Measurements from ENCODE around the gene PNPLA2.

PNPLA2 gene

DNA sequence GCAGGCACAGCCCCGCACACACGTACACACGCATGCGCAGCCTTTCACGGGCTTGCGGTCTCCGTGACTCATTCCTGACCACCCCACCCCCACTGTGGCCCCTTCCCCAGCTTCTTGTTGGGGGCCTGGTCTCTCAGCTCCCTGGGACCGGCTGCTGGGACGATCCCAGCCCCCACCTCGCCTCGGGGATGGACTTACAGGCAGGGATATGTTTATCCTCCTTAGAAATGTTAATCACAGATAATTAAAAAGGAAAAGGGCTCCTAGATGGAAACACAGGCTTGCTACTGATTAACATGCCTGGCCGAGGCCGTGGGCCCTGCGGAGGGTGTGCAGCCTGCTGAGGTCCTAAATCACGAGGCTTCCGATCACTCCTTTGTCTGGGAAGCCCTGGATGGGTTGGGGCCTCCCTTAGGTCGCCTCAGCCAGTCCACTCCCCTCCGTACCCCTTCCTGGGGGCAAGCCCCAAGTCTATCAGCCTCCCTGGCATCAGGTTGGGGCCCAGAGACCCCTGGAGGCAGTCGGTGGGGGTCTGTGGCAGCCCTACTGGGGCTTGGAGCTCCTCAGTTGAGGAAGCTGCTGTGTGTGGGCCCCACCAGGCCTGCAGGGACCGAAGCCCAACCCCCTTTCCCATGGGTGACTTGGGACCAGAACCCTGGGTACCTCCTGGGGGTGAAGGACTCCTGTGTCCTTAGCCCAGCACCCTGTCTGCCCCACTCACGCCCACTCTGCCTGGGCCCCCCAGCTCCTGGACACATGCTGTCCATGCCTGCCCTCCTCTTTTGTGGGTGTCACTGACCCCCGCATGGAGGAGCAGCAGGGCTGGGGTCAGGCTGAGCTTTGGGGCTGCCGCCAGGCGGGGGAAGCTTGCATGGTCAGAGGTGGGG, 44.6 kb downstream of the PNPLA2 start:
- TF ChIP-seq, protein P1, sequence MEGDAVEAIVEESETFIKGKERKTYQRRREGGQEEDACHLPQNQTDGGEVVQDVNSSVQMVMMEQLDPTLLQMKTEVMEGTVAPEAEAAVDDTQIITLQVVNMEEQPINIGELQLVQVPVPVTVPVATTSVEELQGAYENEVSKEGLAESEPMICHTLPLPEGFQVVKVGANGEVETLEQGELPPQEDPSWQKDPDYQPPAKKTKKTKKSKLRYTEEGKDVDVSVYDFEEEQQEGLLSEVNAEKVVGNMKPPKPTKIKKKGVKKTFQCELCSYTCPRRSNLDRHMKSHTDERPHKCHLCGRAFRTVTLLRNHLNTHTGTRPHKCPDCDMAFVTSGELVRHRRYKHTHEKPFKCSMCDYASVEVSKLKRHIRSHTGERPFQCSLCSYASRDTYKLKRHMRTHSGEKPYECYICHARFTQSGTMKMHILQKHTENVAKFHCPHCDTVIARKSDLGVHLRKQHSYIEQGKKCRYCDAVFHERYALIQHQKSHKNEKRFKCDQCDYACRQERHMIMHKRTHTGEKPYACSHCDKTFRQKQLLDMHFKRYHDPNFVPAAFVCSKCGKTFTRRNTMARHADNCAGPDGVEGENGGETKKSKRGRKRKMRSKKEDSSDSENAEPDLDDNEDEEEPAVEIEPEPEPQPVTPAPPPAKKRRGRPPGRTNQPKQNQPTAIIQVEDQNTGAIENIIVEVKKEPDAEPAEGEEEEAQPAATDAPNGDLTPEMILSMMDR (IDR thresholded peaks at IDR 0.05; ENCODE audit: low read depth, low read length, missing control alignments): no peak
- DNase-seq: no peak
- no peak overlapping the region for H3K4me3 ChIP-seq (ENCODE audit: low read depth, low read length)
- in situ Hi-C loops (cut with HindIII; ENCODE audit: low pct_ligation_motif_present, low sequenced_read_pairs): no loop called here
- no peaks in the 10 kb centered on the region for H3K27me3 ChIP-seq (replicated peaks)
- peaks cover 9% of the 10 kb centered on the region for H3K36me3 ChIP-seq (replicated peaks)
- H3K27ac ChIP-seq: no peak overlapping the region

DNA sequence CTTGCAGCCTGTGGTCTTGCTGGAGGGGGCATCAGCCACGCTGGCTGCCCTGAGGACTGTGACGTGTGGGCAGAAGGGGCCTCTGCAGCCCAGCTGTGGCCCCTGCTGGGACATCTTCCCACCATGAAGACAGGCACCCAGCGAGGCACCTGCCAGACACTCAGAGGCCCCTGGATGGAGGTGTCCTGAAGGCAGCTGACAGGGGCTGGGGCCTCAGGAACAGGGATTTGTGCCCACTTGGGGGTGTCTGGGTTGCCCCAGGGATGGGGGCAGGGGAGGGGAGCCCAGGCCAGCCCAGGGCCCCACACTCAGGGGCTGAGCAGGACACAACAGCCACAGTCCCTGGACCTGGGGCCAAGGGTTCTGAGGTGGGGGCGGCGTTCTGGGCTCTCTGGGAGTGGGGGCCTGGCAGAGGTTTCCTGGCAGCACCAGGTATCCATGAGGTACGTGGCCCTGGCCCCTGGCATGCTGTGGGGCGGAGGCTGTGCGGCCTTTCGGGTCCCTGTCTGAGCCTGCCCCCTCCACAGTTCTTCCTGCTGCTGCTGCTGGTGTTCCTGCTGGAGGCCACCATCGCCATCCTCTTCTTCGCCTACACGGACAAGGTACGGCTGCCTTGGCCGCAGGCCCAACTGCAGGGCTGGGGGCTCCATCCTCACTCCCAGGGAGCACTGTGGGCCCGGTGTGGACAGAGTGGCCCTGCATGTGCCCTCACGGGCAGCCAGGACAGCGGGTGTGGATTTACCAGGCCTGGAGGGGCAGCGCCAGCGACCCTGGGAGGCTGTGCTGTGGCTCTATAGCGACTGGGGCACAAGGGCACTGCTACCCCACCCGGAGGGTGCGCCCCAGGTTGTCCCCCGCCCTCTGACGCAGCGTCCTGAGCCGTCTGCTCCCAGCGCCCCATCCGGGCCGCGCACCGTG, 45.5 kb downstream of the PNPLA2 start:
- in situ Hi-C loops (cut with HindIII; ENCODE audit: low pct_ligation_motif_present, low sequenced_read_pairs): no loop called here
- Histone ChIP-seq H3K27me3 (replicated peaks) (no peaks in the 10 kb centered on the region), H3K27ac (no peak overlapping the region), H3K36me3 (replicated peaks) (peaks cover 9% of the 10 kb centered on the region), H3K4me3 (ENCODE audit: low read depth, low read length) (no peak overlapping the region)
- no peak for DNase-seq
- TF ChIP-seq, protein P1 (IDR thresholded peaks at IDR 0.05; ENCODE audit: low read depth, low read length, missing control alignments): no peak

DNA sequence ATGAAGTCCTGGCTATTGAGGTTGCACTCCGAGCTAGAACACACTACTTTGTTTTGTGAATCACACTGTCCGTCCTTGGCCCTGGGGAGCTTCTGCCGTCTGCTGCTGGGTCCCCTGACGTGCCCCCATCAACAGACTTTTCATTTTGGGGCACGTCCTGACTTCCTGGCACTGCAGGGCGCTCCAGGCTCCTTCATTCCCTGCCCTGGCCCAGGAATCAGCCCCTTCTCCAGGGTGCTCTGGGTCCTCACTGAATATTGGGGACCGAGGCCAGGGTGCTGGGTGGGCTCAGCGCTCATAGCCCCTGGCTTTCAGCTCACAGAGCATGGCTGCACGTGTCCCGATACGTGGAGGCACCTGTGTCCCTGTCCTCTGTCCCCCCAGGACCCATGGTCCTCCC, 46.2 kb downstream of the PNPLA2 start:
- DNase-seq: no peak
- Histone ChIP-seq H3K36me3 (replicated peaks) (peaks cover 9% of the 10 kb centered on the region), H3K4me3 (ENCODE audit: low read depth, low read length) (no peak overlapping the region), H3K27me3 (replicated peaks) (no peaks in the 10 kb centered on the region), H3K27ac (no peak overlapping the region)
- in situ Hi-C loops (cut with HindIII; ENCODE audit: low pct_ligation_motif_present, low sequenced_read_pairs): no loop called here
- TF ChIP-seq, protein P1 (IDR thresholded peaks at IDR 0.05; ENCODE audit: low read depth, low read length, missing control alignments): no peak

DNA sequence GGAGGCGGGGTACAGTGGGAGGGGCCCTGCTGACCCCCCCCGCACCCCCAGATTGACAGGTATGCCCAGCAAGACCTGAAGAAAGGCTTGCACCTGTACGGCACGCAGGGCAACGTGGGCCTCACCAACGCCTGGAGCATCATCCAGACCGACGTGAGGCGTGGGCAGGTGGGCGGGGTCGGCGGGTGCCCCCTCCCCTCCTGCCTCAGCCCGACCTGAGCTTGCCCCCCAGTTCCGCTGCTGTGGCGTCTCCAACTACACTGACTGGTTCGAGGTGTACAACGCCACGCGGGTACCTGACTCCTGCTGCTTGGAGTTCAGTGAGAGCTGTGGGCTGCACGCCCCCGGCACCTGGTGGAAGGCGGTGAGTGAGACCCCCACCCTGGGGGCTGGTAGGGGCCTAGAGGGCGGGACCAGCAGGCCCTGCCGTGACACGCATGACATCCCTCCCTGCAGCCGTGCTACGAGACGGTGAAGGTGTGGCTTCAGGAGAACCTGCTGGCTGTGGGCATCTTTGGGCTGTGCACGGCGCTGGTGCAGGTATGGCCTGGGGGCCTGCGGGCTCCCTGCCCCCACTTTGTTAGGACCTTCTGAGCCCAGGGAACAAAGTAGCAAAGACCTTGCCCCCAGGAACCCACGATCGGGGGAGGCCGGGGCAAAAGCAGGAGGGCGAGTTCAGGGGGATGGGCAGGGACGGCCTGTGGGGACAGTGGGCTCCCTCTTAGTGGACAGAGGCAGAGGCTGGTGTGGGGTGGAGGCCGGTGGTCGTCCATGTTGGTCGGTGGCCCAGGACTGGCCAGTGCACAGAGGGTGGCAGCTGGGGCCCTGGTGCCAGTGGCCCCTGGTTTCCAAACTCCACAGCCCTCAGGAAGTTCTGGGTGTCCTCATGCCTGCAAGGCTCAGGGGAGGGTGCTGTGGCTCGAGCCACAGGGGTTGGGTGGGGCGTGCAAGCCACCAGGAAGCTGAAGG, 47.0 kb downstream of the PNPLA2 start:
- H3K27ac ChIP-seq: no peak overlapping the region
- DNase-seq: no peak
- TF ChIP-seq, protein P1 (IDR thresholded peaks at IDR 0.05; ENCODE audit: low read depth, low read length, missing control alignments): no peak
- no peaks in the 10 kb centered on the region for H3K27me3 ChIP-seq (replicated peaks)
- H3K4me3 ChIP-seq (ENCODE audit: low read depth, low read length): no peak overlapping the region
- in situ Hi-C loops (cut with HindIII; ENCODE audit: low pct_ligation_motif_present, low sequenced_read_pairs): no loop called here
- H3K36me3 ChIP-seq (replicated peaks): peaks cover 9% of the 10 kb centered on the region

DNA sequence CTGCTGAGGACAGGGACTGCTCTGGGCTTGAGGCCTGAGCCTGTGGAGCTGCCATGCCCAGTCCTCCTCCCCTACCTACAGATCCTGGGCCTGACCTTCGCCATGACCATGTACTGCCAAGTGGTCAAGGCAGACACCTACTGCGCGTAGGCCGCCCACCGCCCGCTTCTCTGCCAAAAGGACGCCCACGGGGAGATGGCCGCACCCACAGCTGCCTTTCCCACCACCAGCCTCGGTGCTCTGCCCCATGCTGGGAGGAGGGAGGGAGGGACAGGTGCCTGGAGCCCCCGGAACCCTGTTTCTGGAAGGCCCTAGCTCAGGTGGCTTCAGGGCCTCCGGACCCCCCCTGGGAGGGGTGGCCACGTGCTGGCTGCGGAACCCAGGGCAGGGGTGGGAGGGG, 47.8 kb downstream of the PNPLA2 start:
- TF ChIP-seq, protein P1 (IDR thresholded peaks at IDR 0.05; ENCODE audit: low read depth, low read length, missing control alignments): no peak
- H3K27ac ChIP-seq: no peak overlapping the region
- DNase-seq: no peak
- in situ Hi-C loops (cut with HindIII; ENCODE audit: low pct_ligation_motif_present, low sequenced_read_pairs): no loop called here
- H3K4me3 ChIP-seq (ENCODE audit: low read depth, low read length): no peak overlapping the region
- H3K27me3 ChIP-seq (replicated peaks): no peaks in the 10 kb centered on the region
- peaks cover 9% of the 10 kb centered on the region for H3K36me3 ChIP-seq (replicated peaks)
